GM21515 (cell line): ENCODE results near the gene PPM1E.
"Not testable (repeated sequence)": the region's sequence is repeated elsewhere in the genome, so short reads cannot be mapped to it uniquely, and the experiment has no call there.

Experiments
- ATAC-seq: cut with Tn5 transposase; IDR thresholded peaks from one replicate; pipeline ENCODE4 v1.9.1; 2021; ENCODE audit not compliant: unreplicated experiment

The PPM1E gene

DNA sequence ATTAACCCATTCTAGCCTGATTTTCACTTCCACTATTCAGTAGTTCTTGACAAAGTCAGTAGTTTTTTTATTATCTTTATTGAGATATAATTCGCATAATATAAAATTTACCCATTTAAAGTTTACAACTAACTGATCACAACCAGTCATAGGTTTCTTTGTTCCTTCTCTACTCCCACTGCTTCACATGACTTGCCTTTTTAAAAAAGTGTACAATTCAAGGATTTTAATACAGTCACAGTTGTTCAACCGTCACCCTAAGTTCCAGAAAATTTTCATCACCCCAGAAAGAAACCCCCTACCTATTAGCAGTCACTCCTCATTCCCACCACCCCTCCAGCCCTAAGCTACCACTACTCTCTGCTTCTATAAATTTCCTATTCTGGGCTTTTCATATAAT is 188.5 kb downstream of the PPM1E start:
- ATAC-seq, result no peak

DNA sequence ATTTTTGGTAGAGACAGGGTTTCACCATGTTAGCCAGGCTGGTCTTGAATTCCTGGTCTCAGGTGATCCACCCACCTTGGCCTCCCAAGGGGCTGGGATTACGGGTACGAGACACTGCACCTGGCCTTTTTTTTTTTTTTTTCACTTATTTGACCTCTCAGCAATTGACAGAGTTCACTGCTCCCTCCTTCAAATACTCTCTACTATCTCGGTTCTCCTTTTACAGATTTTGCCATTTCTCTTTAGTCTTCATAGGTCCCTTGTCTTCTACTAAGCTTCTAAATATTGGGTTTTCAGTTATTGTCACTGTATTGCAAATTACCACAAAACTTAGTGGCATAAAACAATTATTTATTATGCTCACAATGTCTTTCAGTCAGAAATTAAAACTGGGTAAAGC is 191.8 kb downstream of the PPM1E start:
- ATAC-seq, result no peak

DNA sequence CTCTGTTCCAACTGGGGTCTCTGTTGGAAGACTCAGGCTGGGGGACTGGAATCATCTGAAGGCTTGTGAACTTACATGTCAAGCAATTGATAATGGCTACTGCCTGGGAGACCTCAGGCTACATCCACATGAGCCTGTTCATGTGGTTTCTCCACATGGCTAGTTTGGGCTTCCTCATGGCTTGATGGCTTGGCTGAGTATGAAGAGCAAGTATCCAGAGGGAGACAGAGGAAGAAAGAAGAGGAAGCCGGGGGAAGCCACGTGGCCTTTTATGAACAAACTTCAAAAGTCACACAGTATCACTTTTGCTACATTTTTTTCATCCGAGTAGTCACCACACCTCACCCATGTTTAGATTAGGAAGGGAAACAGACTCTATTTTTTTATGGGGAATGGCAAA is 192.2 kb downstream of the PPM1E start:
- ATAC-seq, result no peak

DNA sequence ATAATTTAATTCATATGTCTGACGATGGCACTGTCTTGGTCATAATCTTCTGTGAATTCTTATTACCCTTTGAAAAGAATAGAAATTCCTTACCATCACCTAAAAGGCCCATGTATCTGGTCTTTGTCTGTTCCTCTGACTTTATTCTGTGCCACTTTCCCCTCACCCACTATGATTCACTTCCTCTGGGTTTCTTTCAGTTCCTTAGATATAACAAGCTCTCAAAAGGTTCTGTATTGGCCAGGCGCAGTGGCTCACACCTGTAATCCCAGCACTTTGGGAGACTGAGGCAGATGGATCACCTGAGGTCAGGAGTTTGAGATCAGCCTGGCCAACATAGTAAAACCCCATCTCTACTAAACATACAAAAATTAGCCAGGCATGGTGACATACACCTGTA is 198.7 kb downstream of the PPM1E start:
- ATAC-seq, result not testable (repeated sequence)

DNA sequence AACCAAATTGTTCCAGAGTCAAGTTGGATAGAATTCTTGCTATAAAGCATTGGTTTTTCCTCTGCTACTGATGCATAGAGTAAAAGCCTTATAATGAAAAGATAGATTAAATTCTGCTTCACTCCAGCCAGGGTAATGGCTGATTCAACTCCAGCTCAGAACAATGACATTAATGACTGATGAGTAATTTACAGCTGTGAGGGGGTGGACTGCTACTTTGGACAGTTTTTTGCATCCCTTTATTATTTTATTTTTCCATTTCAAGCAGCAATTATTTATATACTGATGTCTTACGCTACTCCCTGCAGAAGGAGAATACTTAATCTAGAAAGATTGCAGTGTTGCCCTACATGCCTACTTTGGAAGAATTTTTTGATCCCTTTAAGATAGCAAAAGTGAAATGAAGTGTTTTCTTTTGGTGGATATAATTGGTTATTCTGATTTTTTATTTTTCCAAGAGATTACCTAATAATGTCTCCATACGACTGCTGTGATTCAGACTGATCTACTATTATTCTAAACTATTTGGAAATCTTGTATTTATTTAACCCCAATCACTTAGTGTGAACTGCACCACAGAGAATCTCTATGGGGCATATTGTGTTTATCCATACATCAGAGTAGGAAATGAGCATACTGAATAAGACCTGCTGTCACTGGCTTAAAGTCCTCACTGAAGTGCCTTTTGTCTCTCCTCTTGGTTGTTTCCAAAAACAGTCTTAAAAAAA is 201.5 kb downstream of the PPM1E start:
- ATAC-seq, result no peak

DNA sequence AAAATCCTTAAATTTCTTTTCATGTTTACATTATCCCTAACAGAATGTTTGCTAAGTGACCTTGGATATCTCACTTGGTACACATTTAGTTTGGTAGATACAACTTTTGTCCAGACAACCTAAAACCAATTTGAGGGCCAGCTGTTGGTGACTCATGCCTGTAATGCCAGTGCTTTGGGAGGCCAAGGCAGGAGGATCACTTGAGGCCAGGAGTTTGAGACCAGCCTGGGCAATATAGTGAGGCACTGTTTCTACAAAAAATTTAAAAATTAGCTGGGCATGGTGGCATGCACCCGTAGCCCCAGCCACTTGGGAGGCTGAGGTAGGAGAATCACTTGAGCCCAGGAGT is 202.0 kb downstream of the PPM1E start:
- ATAC-seq, result not testable (repeated sequence)

DNA sequence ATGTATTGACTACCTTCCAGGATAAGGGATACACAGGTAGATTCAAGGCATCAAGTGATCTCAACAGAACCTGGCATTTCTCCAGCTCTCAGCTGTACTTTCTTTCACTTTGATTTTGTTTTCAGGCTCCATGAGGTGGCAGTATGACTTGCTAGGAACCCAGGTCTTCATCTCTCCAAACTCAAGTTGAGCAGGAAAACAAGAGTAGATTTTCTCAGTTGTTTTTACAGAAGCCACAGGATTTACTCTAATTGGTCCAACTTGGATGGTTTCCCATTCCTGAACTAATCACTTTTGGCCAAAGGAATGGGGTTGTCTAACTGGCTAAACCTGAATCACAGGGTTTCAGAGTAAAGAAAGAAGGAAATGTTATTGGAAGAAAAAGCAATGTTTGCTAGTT is 204.4 kb downstream of the PPM1E start:
- no peak for ATAC-seq

DNA sequence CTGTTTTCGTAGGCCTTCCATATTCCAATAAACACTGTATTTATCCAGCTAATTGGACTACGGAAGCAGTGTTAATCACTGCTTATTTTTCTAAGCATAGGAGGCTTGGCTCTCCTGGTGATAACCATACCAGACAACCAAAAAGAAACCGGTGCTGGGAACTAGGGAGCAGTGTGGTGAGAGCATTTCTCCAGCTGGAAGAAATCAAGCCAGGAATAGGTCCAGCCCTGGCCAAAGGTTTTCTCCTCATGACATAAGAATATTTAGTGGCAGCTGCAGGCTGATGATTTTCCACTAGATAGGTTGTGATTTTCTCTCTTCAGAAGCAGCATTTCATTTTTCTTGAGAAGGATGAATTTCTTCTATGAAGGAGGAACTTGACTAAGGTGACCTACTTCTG is 209.6 kb downstream of the PPM1E start:
- ATAC-seq, result no peak

DNA sequence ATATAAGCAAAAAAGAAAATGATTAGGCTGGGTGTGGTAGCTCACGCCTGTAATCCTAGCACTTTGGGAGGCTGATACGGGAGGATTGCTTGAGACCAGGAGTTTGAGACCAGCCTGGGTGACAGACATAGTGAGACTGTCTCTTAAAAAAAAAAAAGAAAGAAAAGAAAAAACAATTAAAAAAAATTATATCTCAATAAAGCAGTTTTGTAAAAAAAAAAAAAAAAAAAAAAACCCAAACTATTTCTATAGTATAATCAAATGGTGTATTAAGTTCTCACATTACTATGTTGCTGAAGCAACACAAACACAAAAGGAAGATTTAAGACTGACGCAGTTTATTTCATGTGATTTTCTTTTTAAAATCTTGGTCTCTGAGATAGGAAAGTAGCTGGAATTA is 210.6 kb downstream of the PPM1E start:
- no peak for ATAC-seq

DNA sequence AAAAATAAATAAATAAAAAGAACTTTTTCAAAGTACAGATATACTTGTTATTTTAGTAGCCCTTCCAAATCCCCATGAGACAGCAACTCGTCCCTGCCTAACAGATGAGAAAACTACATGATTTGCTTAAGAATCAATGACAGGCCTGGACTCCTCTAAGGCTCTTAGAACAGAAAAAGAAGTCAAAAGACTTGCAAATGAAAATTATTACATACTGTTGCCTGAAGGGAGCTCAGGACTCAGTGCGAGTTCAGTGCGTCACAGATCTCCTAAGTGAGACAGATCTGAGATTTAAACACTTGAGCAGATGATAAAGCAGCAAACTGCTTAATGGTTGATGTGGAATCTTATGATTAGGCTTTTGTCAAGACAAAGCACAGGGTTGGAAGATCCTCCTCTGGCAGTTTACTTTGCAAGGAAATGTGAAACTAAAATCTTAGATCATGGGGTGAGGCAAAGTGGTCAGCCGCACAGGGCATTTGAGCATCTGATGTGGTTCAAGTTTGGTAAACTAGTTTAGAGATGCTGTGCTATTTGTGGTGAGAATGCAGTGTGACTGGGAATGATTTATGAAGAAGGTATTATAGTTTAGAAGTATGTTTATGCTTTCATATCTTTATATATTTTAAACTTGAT is 212.9 kb downstream of the PPM1E start:
- no peak for ATAC-seq

DNA sequence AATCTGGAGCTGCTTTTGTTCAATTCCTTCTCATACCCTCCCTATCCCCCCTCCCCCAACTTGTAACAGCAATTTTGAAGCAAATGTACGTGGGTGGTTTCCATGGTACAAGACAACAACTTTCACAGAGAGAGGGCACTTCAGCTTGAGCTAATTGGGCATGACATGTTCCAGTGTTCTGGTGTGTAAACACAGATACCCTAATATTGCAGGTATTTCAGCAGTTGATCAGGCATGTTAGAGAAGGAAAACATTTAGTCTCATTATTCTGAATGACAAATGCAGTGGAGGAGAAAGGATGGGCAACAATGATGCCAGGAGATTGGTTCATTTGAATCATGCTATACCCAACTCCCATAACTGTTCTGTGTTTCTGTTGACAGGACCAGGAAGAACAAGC is 213.5 kb downstream of the PPM1E start:
- ATAC-seq, result no peak

DNA sequence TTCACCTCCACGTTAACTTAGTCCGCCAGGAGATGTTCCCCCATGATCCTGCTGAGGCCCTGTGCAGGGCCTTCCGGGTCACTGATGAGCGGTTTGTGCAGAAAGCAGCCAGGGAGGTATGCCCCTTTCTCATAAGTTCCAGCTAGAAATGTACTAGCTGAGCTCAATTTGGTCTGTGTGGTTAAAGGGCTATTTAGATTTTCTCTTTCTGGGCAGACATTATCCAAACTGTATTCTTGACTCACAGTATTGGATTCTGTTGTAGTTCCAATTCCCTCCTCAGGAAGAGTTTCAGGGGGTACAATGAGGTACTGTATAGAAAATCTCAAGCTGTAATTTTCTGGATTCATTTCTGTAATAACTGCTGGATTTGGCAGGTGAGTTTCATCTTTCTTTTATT is 214.0 kb downstream of the PPM1E start:
- no peak for ATAC-seq

DNA sequence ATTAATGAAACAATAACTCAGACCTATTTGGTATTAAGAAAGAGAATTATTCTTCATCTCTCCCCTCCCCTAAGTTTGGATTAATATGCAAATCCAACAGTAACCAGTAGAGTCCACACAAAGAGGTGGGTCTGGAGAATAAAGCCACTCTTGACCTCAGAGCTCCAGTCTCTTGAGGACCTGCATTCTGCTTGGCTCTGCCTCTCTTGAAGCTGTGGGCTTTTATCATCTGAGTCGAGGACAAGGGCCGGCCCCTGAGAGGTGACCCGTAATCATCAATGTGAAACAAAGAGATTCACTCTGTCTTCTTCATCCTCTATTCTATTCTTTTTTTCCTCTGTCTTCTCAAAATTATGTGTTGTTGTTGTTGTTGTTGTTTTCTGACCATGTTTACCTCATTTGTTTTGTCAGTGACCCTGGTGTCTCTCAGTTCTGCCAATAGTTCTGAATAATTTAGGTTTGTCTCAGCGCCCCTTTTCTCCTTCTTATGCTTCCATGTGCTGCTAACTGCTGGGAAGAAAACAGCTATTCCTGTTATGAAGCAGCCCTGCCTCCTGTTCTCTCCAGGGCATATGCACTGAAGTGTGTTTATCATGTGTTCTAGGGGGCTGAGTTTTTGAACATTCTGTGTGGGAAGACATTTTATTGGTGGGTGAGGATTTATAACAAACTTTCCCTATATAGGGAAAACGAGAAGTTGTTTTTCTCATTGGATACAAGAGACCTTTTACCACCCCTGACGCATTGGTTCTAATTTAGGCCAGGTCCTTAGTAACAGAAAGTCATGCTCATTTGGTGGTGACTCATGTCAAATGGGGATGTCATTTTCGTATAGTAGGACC is 215.2 kb downstream of the PPM1E start:
- ATAC-seq, result no peak

DNA sequence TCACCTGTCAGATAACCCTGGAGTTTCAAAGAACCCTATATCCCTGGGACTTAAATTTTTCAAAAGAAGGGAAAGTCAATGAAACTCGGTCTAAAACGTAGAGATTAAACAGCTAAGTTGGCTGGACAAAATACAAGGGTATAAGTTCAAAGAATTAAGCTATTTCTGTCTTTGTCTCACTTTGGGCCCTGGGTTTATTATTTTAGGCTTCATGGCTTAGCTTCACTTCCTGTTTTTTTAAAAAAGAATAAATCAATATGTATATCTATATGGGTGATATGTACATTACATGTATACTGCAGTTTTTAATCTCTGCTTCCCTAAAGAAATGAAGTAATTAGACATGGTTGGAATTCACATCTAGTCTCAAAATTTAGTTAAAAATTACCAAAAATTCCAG is 218.7 kb downstream of the PPM1E start:
- ATAC-seq, result no peak

DNA sequence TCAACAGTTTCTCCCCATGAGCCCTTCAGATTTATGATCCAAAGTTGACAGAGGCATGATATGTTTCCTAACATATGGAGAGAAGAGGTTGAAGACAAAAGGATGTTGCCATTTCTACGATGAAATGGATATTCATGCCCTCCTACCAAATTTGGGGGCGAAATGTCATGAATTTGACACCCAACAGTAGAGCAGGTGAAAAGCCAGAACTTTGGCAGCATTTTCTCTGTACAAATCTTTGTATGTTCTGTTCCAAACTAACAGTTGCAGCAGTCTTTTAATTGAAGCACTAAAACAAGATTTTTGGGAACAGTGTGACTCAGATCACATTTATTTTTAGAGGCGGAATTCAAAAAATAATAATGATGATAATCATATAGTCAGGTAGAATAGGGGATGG is 220.9 kb downstream of the PPM1E start:
- no peak for ATAC-seq

DNA sequence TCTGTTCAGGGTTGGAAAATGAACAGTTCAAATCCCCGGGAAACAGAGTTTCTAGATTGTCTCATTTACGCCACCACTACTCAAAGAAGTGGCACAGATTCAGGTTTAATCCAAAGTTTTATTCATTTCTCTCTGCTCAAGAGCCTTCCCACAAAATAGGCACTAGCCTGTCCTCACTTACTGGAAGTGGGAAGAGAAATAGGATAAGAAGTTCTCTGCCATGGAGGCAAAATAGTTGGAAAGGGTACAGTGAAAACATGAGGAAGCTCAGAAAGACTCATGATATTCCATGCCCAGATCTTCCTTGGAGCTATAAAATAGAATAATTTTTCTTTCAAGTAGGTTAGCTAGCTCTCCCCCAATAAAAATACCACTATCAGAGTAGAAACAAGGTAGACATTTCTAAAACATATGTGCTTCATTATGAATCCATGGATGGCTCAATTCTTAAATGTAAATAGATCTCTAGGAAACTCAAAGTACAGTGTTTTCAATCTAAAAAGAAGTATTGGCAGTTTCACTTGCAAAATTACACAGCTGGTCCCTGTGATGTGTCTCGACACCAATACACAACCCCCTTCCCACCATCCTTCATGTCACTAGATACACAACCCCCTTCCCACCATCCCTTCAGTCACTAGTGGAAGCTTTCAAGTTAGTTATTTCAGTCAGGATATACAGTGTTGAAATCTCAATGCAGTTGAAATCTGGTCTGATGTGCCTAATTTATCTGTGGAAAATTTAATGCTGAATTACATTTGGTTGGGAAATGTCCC is 225.2 kb downstream of the PPM1E start:
- no peak for ATAC-seq

DNA sequence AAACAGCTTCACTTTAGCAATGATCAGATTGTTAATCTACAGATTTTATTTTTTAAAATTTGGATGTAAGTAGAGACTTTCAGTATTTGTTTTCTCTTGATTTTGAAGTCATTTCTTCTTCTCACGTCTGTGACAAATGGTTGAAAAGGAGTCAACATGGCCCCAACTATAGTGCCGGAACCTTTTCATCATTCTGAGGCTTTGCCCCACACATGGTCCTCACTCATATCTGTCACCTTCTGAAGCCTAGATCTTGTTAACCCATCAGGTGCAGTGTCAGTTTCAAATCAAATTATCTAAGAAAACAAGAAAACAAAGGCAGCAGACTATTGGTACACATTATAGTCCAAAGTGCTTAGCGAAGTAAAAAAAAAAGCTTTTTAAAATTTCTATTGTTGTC is 227.0 kb downstream of the PPM1E start:
- ATAC-seq, result no peak

DNA sequence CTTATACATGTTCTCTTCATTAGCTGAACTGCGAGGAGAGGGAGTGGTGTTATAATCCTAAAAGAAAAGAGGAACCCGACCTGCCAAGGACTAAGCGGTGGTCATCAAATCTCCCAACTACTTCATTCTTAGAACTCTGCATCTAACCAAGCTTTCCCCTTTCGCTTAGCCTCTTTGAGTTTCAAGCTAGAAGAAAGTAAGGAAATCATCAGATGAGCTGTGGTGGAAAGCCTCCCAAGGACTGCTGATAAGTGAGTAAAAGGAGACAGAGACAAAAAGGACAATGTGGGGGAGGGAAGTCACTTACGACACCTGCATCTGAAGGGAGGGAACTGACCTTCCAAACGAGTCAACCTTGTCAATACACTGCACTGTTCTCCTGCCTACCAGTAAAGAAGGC is 229.7 kb downstream of the PPM1E start:
- no peak for ATAC-seq

DNA sequence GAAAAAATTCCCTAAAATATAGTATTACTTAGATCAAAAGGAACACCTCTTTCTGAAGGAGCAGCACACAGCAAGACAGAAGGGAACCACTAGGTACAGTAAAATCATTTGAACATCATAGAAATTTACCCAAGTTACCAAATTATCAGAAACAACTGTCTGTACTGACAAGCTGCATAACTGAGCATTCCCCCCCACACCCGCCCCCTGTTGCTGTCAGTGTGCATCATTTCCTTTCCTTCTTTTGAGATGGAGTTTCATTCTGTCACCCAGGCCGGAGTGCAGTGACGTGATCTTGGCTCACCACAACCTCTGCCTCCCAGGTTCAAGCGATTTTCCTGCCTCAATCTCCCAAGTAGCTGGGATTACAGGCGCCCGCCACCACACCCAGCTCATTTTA is 230.3 kb downstream of the PPM1E start:
- no peak for ATAC-seq

DNA sequence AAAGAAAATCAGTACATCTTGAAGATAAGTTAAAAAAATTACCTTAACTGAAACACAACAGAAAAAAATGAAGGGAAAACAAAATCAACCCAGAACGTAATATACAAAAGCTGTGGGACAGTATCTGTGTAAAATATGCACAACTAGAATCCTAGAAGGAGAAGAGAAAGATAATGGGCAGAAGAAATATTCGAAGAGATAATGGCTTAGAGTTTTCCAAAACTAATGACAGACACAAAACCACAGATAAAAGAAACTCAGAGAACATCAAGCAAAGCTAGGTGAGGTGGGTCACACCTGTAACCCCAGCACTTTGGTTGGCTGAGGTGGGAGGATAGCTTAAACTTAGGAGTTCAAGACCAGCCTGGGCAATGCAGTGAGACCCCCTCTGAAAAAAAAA is 234.0 kb downstream of the PPM1E start:
- no peak for ATAC-seq

DNA sequence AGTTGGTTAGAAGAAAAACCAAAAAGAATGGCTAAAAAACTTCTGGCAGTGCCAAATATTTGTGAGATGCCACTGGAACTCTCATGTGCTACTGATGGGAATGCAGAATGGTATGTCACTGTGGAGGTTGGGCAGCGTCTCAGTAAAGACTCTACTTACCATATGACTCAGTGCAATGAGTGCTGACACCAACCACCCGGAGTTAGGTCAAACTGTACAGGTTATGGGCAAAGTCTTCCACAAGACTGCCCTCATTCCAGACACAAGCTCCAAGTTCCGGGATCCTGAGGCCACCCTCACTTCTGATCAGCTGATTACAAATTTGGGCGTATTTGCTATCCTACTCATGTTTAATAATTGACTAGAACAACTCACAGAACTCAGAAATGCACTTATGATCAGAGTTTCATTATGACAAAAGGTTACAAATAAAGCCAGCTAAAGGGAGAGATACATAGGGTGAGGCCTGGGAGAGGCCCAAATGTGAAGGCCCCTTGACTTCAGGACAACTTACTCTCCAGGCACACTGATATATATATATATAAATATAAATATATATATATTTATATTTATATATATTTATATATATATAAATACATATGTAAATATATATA is 236.2 kb downstream of the PPM1E start:
- no peak for ATAC-seq
